ENCODE results near the gene RNF123.

Gene RNF123

GRCh38 chr3:49723628-49724551 is 34.5 kb downstream of the RNF123 start, which contains the start of gene GMPPB:
GMPPB (minus strand) TSS chr3:49723951; CDS start chr3:49723726, 225 bp downstream.
- Histone ChIP-seq H3K9me3 (no peaks in the 10 kb centered on the region), H3K4me1 (peaks cover 0 to 37% (median 32%) of the 10 kb centered on the region in 4 donors), H3K36me3 (peaks cover 19 to 61% (median 50%) of the 10 kb centered on the region in 3 donors), H3K27me3 (no peaks in the 10 kb centered on the region), H3K27ac (peak within 1 kb of the TSS; percentile 91 to 95), H3K4me3 (peak within 1 kb of the TSS; percentile 91 to 97)
- TF ChIP-seq CTCF (IDR thresholded peaks at IDR 0.05), result no peak
- intact Hi-C loops (cut with DNase I; ENCODE audit: low total_unique reads), result loop anchor here (10.0 kb wide), 1 partner anchor 61 kb away; the partner anchor contains the start of gene IP6K1
- peak; percentile 96 to 99 for DNase-seq

GRCh38 chr3:49724586-49724985 is 35.2 kb downstream of the RNF123 start:
- H3K27me3 ChIP-seq, result no peaks in the 10 kb centered on the region

GRCh38 chr3:49725906-49726681 is 36.7 kb downstream of the RNF123 start:
- peak in 1 of 2 donors; percentile 58 for DNase-seq
- intact Hi-C loops (cut with DNase I; ENCODE audit: low total_unique reads), result loop anchor here (10.0 kb wide), 1 partner anchor 59 kb away; the partner anchor contains the start of gene IP6K1
- Histone ChIP-seq H3K4me1 (peaks cover 0 to 26% (median 22%) of the 10 kb centered on the region in 4 donors), H3K9me3 (no peaks in the 10 kb centered on the region), H3K27ac (peak overlapping the region; percentile 91 to 95), H3K27me3 (no peaks in the 10 kb centered on the region), H3K36me3 (peaks cover 24 to 78% (median 57%) of the 10 kb centered on the region in 3 donors), H3K4me3 (no peak overlapping the region)
- no peak for TF ChIP-seq CTCF (IDR thresholded peaks at IDR 0.05)

More at GRCh38 chr3:49724586-49724985, 35.2 kb downstream of the RNF123 start:
- Histone ChIP-seq H3K9me3 (no peaks in the 10 kb centered on the region), H3K36me3 (peaks cover 19 to 68% (median 51%) of the 10 kb centered on the region in 3 donors), H3K4me3 (peak overlapping the region; percentile 91 to 97), H3K4me1 (peaks cover 0 to 32% (median 26%) of the 10 kb centered on the region in 4 donors), H3K27ac (peak overlapping the region; percentile 91 to 95)
- DNase-seq, result peak in 1 of 2 donors; percentile 70
- intact Hi-C loops (cut with DNase I; ENCODE audit: low total_unique reads), result loop anchor here (10.0 kb wide), 1 partner anchor 60 kb away; the partner anchor contains the start of gene IP6K1
- TF ChIP-seq CTCF (IDR thresholded peaks at IDR 0.05), result no peak

GRCh38 chr3:49727154-49727923 is 38.0 kb downstream of the RNF123 start:
- Histone ChIP-seq H3K4me1 (peaks cover 0 to 21% (median 18%) of the 10 kb centered on the region in 4 donors), H3K36me3 (peaks cover 36 to 78% (median 59%) of the 10 kb centered on the region in 3 donors), H3K9me3 (no peaks in the 10 kb centered on the region), H3K4me3 (no peak overlapping the region), H3K27ac (no peak overlapping the region), H3K27me3 (no peaks in the 10 kb centered on the region)
- DNase-seq, result peak in 1 of 2 donors; percentile 55
- no peak for TF ChIP-seq CTCF (IDR thresholded peaks at IDR 0.05)
- intact Hi-C loops (cut with DNase I; ENCODE audit: low total_unique reads), result loop anchor here (10.0 kb wide), 1 partner anchor 57 kb away; the partner anchor contains the start of gene IP6K1
